Thyroid gland (tissue), 4 donors: ENCODE results near the gene MED13. TPM values are rescaled to one million over a fixed set of nuclear protein-coding genes. Genes with fewer than 3 reads are reported as not detected.
A peak's percentile ranks its signal among the peaks of the same experiment; 100 is the strongest.
"Not testable (repeated sequence)": the region's sequence is repeated elsewhere in the genome, so short reads cannot be mapped to it uniquely, and the experiment has no call there.

Experiments used
- DNase-seq, 2 donors: peaks; one replicate each; pipeline ENCODE4 v3.0.0-alpha.2; 2019
- H3K27ac ChIP-seq, 3 donors: fragments of 200-600 bp; sonication (generic); 1 replicate in 2 of 3; 2 replicates in 1 of 3; pipeline ENCODE4 v1.5.1; 2016 to 2019; ENCODE audit warnings: mild to moderate bottlenecking in 1 of 3, moderate library complexity in 1 of 3
- H3K27me3 ChIP-seq: fragments of 200-600 bp; sonication (generic); one replicate; pipeline ENCODE4 v1.5.1; 2019
- H3K36me3 ChIP-seq, 2 donors: fragments of 200-600 bp; sonication (generic); one replicate each; pipeline ENCODE4 v1.5.1; 2016 to 2019
- H3K4me1 ChIP-seq, 2 donors: fragments of 200-600 bp; sonication (generic); one replicate each; pipeline ENCODE4 v1.5.1; 2017 to 2019
- H3K4me3 ChIP-seq, 3 donors: fragments of 200-600 bp; sonication (generic); replicated peaks in 1 of 3; 1 replicate in 2 of 3; 2 replicates in 1 of 3; pipeline ENCODE4 v1.5.1; 2016; ENCODE audit warnings: mild to moderate bottlenecking in 1 of 3
- H3K9me3 ChIP-seq: fragments of 200-600 bp; sonication (generic); one replicate; pipeline ENCODE4 v1.5.1; 2017
- POLR2A ChIP-seq, 2 donors: fragments of 450-650 bp; IDR thresholded peaks; one replicate each; pipeline ENCODE4 v1.6.1; 2017; ENCODE audit warnings: antibody characterized with exemption in 2 of 2, mild to moderate bottlenecking in 2 of 2, moderate library complexity in 1 of 2
- WGBS, 2 donors: methylation state at CpG; one replicate each; pipeline ENCODE4 v1.1.5; 2017; 5-methylcytosine and 5-hydroxymethylcytosine counted together
- intact Hi-C: fragments of 100-400 bp; cut with DNase I; formaldehyde crosslinking; loops from one replicate; pipeline ENCODE4 v1.15.1; 2023
- total RNA-seq, 4 donors: library from RNA; depleted of rRNA; stranded (reverse); fragments of >200 nt; gene quantifications; one replicate each; pipeline ENCODE4 v1.2.3, GENCODE V29; 2016
- TF ChIP-seq, protein P1 (sequence below), 6 experiments: fragments of 200-600 bp in 3 of 6; fragments of 450-650 bp in 3 of 6; sonication (generic) in 3 of 6; IDR thresholded peaks; one replicate each; pipeline ENCODE4 v1.5.1; 2016 to 2019; ENCODE audit warnings: antibody characterized with exemption in 6 of 6, mild to moderate bottlenecking in 2 of 6, inconsistent platforms in 1 of 6, moderate library complexity in 1 of 6

Gene MED13
- total RNA-seq, 4 donors from 2014 or later = 58.9 to 156 (median 83.3) TPM

DNA sequence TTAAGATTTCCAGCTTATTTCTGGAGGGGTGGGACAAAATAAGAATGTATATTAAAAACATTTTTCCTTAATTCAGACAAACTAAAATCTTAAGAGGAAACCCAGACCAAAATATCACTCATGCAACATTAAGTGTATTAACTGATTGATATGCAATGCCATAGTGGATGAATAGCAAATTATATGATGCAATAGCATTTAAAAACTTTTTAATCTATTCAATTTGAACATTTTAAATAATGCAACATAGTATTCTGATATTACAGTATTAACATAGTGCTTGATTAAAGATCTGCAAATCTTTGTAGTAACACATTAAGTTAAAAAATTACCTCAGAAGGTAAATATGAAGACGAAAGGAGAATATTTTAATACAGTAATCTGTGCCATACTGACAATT, 122.0 kb downstream of the MED13 start:
- WGBS, 2 donors = 92 to 94% methylated on average over 1 of the region's 1 CpG
- Histone ChIP-seq H3K36me3 (peaks cover 18 to 26% of the 10 kb centered on the region in 2 donors), H3K27me3 (no peaks in the 10 kb centered on the region), H3K4me1 (no peaks in the 10 kb centered on the region), H3K27ac (no peak overlapping the region), H3K9me3 (no peaks in the 10 kb centered on the region), H3K4me3 (no peak overlapping the region)
- TF ChIP-seq, protein P1, sequence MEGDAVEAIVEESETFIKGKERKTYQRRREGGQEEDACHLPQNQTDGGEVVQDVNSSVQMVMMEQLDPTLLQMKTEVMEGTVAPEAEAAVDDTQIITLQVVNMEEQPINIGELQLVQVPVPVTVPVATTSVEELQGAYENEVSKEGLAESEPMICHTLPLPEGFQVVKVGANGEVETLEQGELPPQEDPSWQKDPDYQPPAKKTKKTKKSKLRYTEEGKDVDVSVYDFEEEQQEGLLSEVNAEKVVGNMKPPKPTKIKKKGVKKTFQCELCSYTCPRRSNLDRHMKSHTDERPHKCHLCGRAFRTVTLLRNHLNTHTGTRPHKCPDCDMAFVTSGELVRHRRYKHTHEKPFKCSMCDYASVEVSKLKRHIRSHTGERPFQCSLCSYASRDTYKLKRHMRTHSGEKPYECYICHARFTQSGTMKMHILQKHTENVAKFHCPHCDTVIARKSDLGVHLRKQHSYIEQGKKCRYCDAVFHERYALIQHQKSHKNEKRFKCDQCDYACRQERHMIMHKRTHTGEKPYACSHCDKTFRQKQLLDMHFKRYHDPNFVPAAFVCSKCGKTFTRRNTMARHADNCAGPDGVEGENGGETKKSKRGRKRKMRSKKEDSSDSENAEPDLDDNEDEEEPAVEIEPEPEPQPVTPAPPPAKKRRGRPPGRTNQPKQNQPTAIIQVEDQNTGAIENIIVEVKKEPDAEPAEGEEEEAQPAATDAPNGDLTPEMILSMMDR (IDR thresholded peaks at IDR 0.05) = no peak
- TF ChIP-seq POLR2A (IDR thresholded peaks at IDR 0.05) = no peak
- DNase-seq = no peak
- intact Hi-C loops = no loop called here

GRCh38 chr17:61942085-61942484, 123.0 kb downstream of the MED13 start:
- intact Hi-C loops = no loop called here
- Histone ChIP-seq H3K9me3 (no peaks in the 10 kb centered on the region), H3K27ac (no peak overlapping the region), H3K27me3 (no peaks in the 10 kb centered on the region), H3K4me1 (no peaks in the 10 kb centered on the region), H3K4me3 (no peak overlapping the region), H3K36me3 (peaks cover 14 to 22% of the 10 kb centered on the region in 2 donors)
- TF ChIP-seq POLR2A (IDR thresholded peaks at IDR 0.05) = no peak
- TF ChIP-seq, protein P1 (IDR thresholded peaks at IDR 0.05) = no peak
- 93 to 94% methylated on average over 2 of the region's 2 CpGs for WGBS, 2 donors
- DNase-seq = no peak

- intact Hi-C loops = loop anchor here (10.0 kb wide), 1 partner anchor 137 kb away; the partner anchor contains the start of gene MED13
- Histone ChIP-seq H3K9me3 (no peaks in the 10 kb centered on the region), H3K36me3 (no peaks in the 10 kb centered on the region), H3K4me1 (peaks cover 3 to 9% of the 10 kb centered on the region in 2 donors), H3K27me3 (no peaks in the 10 kb centered on the region), H3K4me3 (peak overlapping the region in 1 of 3 donors; percentile 49), H3K27ac (peak overlapping the region; percentile 68 to 77 (median 70))
- TF ChIP-seq POLR2A (IDR thresholded peaks at IDR 0.05) = no peak
- TF ChIP-seq, protein P1 (IDR thresholded peaks at IDR 0.05) = peak in 1 of 6 experiments; percentile 2
- WGBS, 2 donors = 41 to 49% methylated on average over 4 of the region's 4 CpGs
- no peak for DNase-seq
These were observed 137.0 kb downstream of the MED13 start for GRCh38 chr17:61928101-61928436.

- peak; percentile 96 to 97 for DNase-seq
- peak within 1 kb of the TSS; percentile 68 to 77 (median 70) for H3K27ac ChIP-seq
- no peaks in the 10 kb centered on the region for H3K36me3 ChIP-seq
- peak in 1 of 2 donors; percentile 81 for TF ChIP-seq POLR2A (IDR thresholded peaks at IDR 0.05)
- TF ChIP-seq, protein P1 (IDR thresholded peaks at IDR 0.05) = peak in 1 of 6 experiments; percentile 10
- intact Hi-C loops = loop anchor here (10.0 kb wide), 1 partner anchor 137 kb away; the partner anchor contains the start of gene MED13
- H3K4me3 ChIP-seq = peak within 1 kb of the TSS; percentile 48 to 66 (median 49)
- WGBS, 2 donors = 0% methylated on average over 42 to 46 of the region's 58 CpGs
- peaks cover 3 to 9% of the 10 kb centered on the region in 2 donors for H3K4me1 ChIP-seq
- no peaks in the 10 kb centered on the region for H3K27me3 ChIP-seq
- no peaks in the 10 kb centered on the region for H3K9me3 ChIP-seq
These were observed 137.6 kb downstream of the MED13 start, which contains the start of gene INTS2 for GRCh38 chr17:61927208-61928100. INTS2 (minus strand) TSS chr17:61927982; CDS start chr17:61926644, 1,338 bp downstream.

GRCh38 chr17:61926826-61927207, 138.3 kb downstream of the MED13 start:
- H3K27ac ChIP-seq = peak overlapping the region; percentile 47 to 77 (median 70)
- 16% methylated on average over 4 of the region's 4 CpGs for WGBS, 2 donors
- no peak for TF ChIP-seq POLR2A (IDR thresholded peaks at IDR 0.05)
- TF ChIP-seq, protein P1 (IDR thresholded peaks at IDR 0.05) = no peak
- H3K4me1 ChIP-seq = peaks cover 3 to 9% of the 10 kb centered on the region in 2 donors
- H3K36me3 ChIP-seq = no peaks in the 10 kb centered on the region
- intact Hi-C loops = loop anchor here (10.0 kb wide), 1 partner anchor 138 kb away; the partner anchor contains the start of gene MED13
- no peaks in the 10 kb centered on the region for H3K27me3 ChIP-seq
- peak overlapping the region; percentile 48 to 66 (median 49) for H3K4me3 ChIP-seq
- DNase-seq = no peak
- no peaks in the 10 kb centered on the region for H3K9me3 ChIP-seq

GRCh38 chr17:61915162-61915561, 149.9 kb downstream of the MED13 start:
- H3K27ac ChIP-seq, H3K4me3 ChIP-seq, H3K4me1 ChIP-seq, intact Hi-C loops, H3K9me3 ChIP-seq, H3K27me3 ChIP-seq, DNase-seq: not testable (repeated sequence)
- peaks cover 8 to 14% of the 10 kb centered on the region in 2 donors for H3K36me3 ChIP-seq
- 96 to 98% methylated on average over 15 of the region's 15 CpGs for WGBS, 2 donors
